Endothelial cell of umbilical vein (primary cell): ENCODE data around the gene CDK15. TPM values are rescaled to one million over a fixed set of nuclear protein-coding genes. Genes with fewer than 3 reads are reported as not detected.

Source experiments
- BruUV-seq: library from RNA; stranded (reverse); fragments of 400-500 nt; replicated peaks from 2 replicates; lab custom pipeline; 2021; lab: Mats Ljungman, UMichigan
- CTCF ChIA-PET: fragments of 300-600, 350-600 bp; sonication (Branson Sonifier 250); formaldehyde crosslinking; loops from one replicate; lab custom pipeline; 2021; ENCODE audit warnings: antibody characterized with exemption, inconsistent platforms; lab: Charles Lee
- POLR2A ChIA-PET: fragments of 300-600, 350-600 bp; sonication (Branson Sonifier 250); formaldehyde crosslinking; loops from one replicate; lab custom pipeline; 2021; ENCODE audit warnings: antibody characterized with exemption, inconsistent platforms; lab: Charles Lee
- DNase-seq: peaks from one replicate; pipeline ENCODE4 v3.0.0-alpha.2; 2011; ENCODE audit warnings: low read depth, low spot score
- FAIRE-seq: peaks from 2 replicates; lab custom pipeline; 2011; peaks lifted over from hg19 to GRCh38; lab: Jason Lieb, UNC
- H2AFZ ChIP-seq: 2 replicates; pipeline ENCODE4 v1.6.0; 2012; ENCODE audit warnings: low read depth, low read length, control low read depth, inconsistent platforms
- H3K27ac ChIP-seq: 2 replicates; pipeline ENCODE4 v1.5.1; 2011; ENCODE audit warnings: low read depth, mild to moderate bottlenecking, control low read depth, low read length, moderate library complexity; ENCODE audit not compliant: insufficient read depth
- H3K27me3 ChIP-seq, 2 experiments: 2 replicates each; pipeline versions ENCODE4 v1.6.0 to v1.6.1; 2011; ENCODE audit warnings: low read length in 2 of 2, mixed read lengths in 1 of 2; ENCODE audit not compliant: control insufficient read depth in 2 of 2, insufficient read depth in 2 of 2
- H3K36me3 ChIP-seq, 2 experiments: 2 replicates in 1 of 2; 3 replicates in 1 of 2; pipeline ENCODE4 v1.5.1; 2011; ENCODE audit warnings: low read length in 2 of 2, mild to moderate bottlenecking in 1 of 2, moderate library complexity in 1 of 2; ENCODE audit not compliant: control insufficient read depth in 2 of 2, insufficient read depth in 2 of 2; ENCODE audit errors: extremely low read depth in 1 of 2
- H3K4me1 ChIP-seq: 3 replicates; pipeline ENCODE4 v1.5.1; 2011; ENCODE audit warnings: mild to moderate bottlenecking, low read length; ENCODE audit not compliant: control insufficient read depth, insufficient read depth; ENCODE audit errors: extremely low read depth
- H3K4me2 ChIP-seq: 2 replicates; pipeline ENCODE4 v1.6.1; 2011; ENCODE audit warnings: low read length, control low read depth, mixed read lengths; ENCODE audit not compliant: insufficient read depth
- H3K4me3 ChIP-seq, 3 experiments: fragments of 200-600 bp in 1 of 3; sonication (generic), shearing (Covaris generic) in 1 of 3; replicated peaks in 1 of 3; 2 replicates each; pipeline ENCODE4 v1.5.1; 2011 to 2016; ENCODE audit warnings: control low read depth in 3 of 3, low read length in 3 of 3, mild to moderate bottlenecking in 2 of 3, inconsistent platforms in 1 of 3, low read depth in 1 of 3, moderate library complexity in 1 of 3; ENCODE audit not compliant: insufficient read depth in 1 of 3
- H3K79me2 ChIP-seq: 2 replicates; pipeline ENCODE4 v1.6.0; 2012; ENCODE audit warnings: low read length, inconsistent platforms; ENCODE audit not compliant: control insufficient read depth, insufficient read depth
- H3K9ac ChIP-seq: replicated peaks from 2 replicates; pipeline ENCODE3; 2011; ENCODE audit warnings: low read length, control low read depth; ENCODE audit not compliant: insufficient read depth; ENCODE audit errors: extremely low read depth
- H3K9me1 ChIP-seq: replicated peaks from 3 replicates; pipeline ENCODE4 v1.6.0; 2011; ENCODE audit warnings: mild to moderate bottlenecking, low read length; ENCODE audit not compliant: control insufficient read depth, insufficient read depth; ENCODE audit errors: extremely low read depth
- H3K9me3 ChIP-seq: replicated peaks from 2 replicates; pipeline ENCODE4 v1.5.1; 2012; ENCODE audit warnings: low read length, inconsistent platforms; ENCODE audit not compliant: control insufficient read depth, insufficient read depth
- H4K20me1 ChIP-seq: replicated peaks from 2 replicates; pipeline ENCODE3; 2011; ENCODE audit warnings: mild to moderate bottlenecking, low read length; ENCODE audit not compliant: control insufficient read depth, insufficient read depth; ENCODE audit errors: extremely low read depth
- CTCF ChIP-seq, 2 donors: IDR thresholded peaks; 1 replicate in 1 of 2; 2 replicates in 1 of 2; pipeline ENCODE4 v1.5.1; 2011; ENCODE audit warnings: low read length in 2 of 2, mild to moderate bottlenecking in 2 of 2, moderate library complexity in 2 of 2, control low read depth in 1 of 2, inconsistent platforms in 1 of 2, low read depth in 1 of 2; ENCODE audit not compliant: insufficient read depth in 1 of 2; ENCODE audit errors: extremely low read depth in 1 of 2
- EZH2 ChIP-seq: IDR thresholded peaks from 2 replicates; pipeline ENCODE4 v1.6.1; 2012; ENCODE audit warnings: borderline replicate concordance, low read depth, mild to moderate bottlenecking, moderate library complexity, low read length, inconsistent platforms; ENCODE audit not compliant: severe bottlenecking
- FOS ChIP-seq: IDR thresholded peaks from 2 replicates; pipeline ENCODE4 v1.6.1; 2011; ENCODE audit warnings: mild to moderate bottlenecking, low read length, moderate library complexity, borderline replicate concordance; ENCODE audit not compliant: insufficient read depth
- GATA2 ChIP-seq: IDR thresholded peaks from 2 replicates; pipeline ENCODE4 v1.7.0; 2011; ENCODE audit warnings: low read depth, mild to moderate bottlenecking, moderate library complexity, mixed read lengths, low read length; ENCODE audit not compliant: insufficient read length, insufficient read depth
- JUN ChIP-seq: IDR thresholded peaks from 2 replicates; pipeline ENCODE4 v1.6.1; 2011; ENCODE audit warnings: borderline replicate concordance, low read depth; ENCODE audit not compliant: insufficient read length, insufficient read depth
- MAX ChIP-seq: IDR thresholded peaks from 2 replicates; pipeline ENCODE4 v1.6.1; 2011; ENCODE audit not compliant: insufficient read depth, insufficient read length
- MYC ChIP-seq: IDR thresholded peaks from one replicate; pipeline ENCODE4 v1.6.1; 2011; ENCODE audit warnings: mild to moderate bottlenecking, low read depth, low read length
- POLR2A ChIP-seq: IDR thresholded peaks from 2 replicates; pipeline ENCODE4 v1.6.1; 2012; ENCODE audit warnings: low read depth, mild to moderate bottlenecking, control low read depth, low read length
- POLR2AphosphoS5 ChIP-seq: IDR thresholded peaks from 2 replicates; pipeline ENCODE4 v1.6.1; 2012; ENCODE audit warnings: low read depth, mild to moderate bottlenecking, control low read depth, low read length, moderate library complexity; ENCODE audit not compliant: insufficient read depth
- dilution Hi-C: fragments of 300-500 bp; cut with MboI; formaldehyde crosslinking; loops from one replicate; pipeline ENCODE4 v1.15.0; 2019; ENCODE audit warnings: low sequenced_read_pairs; ENCODE audit not compliant: extremely low pct_ligation_motif_present
- intact Hi-C: fragments of 100-400 bp; cut with micrococcal nuclease; formaldehyde crosslinking; loops from one replicate; pipeline ENCODE4 v1.10.0; 2022
- polyA plus RNA-seq, 4 experiments: library from polyadenylated mRNA; depleted of rRNA in 3 of 4; stranded (reverse) in 3 of 4; unstranded in 1 of 4; fragments of >200 nt; gene quantifications; 2 replicates each; pipeline versions ENCODE4 v1.2.1 to v1.2.3, GENCODE V29; 2011 to 2012; ENCODE audit warnings: missing spikeins in 1 of 4
- total RNA-seq: library from RNA; stranded (reverse); gene quantifications from 2 replicates; pipeline ENCODE4 v1.2.3, GENCODE V29; 2021

Gene CDK15
- total and polyA plus RNA-seq, 2 donors (not counting 3 experiments of a cell fraction or from before 2014, with no cell fraction given), result not detected

GRCh38 chr2:201831469-201831868 lies 25.1 kb downstream of the CDK15 start:
- Histone ChIP-seq H3K27me3 (peaks cover 7% of the 10 kb centered on the region in 2 experiments), H3K79me2 (no peaks in the 10 kb centered on the region), H3K4me3 (no peak overlapping the region), H3K9me1 (no peaks in the 10 kb centered on the region), H3K4me2 (no peak overlapping the region), H3K36me3 (no peaks in the 10 kb centered on the region), H4K20me1 (no peaks in the 10 kb centered on the region), H3K9ac (no peak overlapping the region), H3K27ac (no peak overlapping the region), H2AFZ (no peak overlapping the region), H3K4me1 (no peaks in the 10 kb centered on the region), H3K9me3 (no peaks in the 10 kb centered on the region)
- TF ChIP-seq POLR2A (no peak), MYC (no peak), FOS (no peak), EZH2 (no peak), MAX (no peak), GATA2 (no peak), POLR2AphosphoS5 (no peak), CTCF (IDR thresholded peaks at IDR 0.05; ENCODE audit: extremely low read depth in 1 of 2, insufficient read depth in 1 of 2, low read depth in 1 of 2, low read length in 2 of 2) (no peak), JUN (no peak)
- ChIA-PET POLR2A (no interaction called here), CTCF (interaction anchor here (0.9 kb wide), 1 partner anchor 347 kb away, joined by 3 read pairs; no protein-coding TSS in a partner anchor)
- BruUV-seq, result no TSS peak
- dilution Hi-C loops, result no loop called here
- intact Hi-C loops, result no loop called here
- DNase-seq, result no peak
- no peak for FAIRE-seq
